Right atrium auricular region (tissue), 2 donors: ENCODE data around the gene DCAF4. TPM values are rescaled to one million over a fixed set of nuclear protein-coding genes. Genes with fewer than 3 reads are reported as not detected.

ENCODE experiments used
- DNase-seq: peaks from one replicate; pipeline ENCODE4 v3.0.0-alpha.2; 2019; ENCODE audit warnings: low spot score
- H3K27ac ChIP-seq, 2 donors: fragments of 200-600 bp; sonication (generic); 1 replicate in 1 of 2; 2 replicates in 1 of 2; pipeline ENCODE4 v1.5.1; 2016 to 2019
- H3K27me3 ChIP-seq, 2 donors: fragments of 200-600 bp; sonication (generic); one replicate each; pipeline versions ENCODE4 v1.5.1 to v1.6.0; 2017 to 2019
- H3K36me3 ChIP-seq: fragments of 200-600 bp; sonication (generic); one replicate; pipeline ENCODE4 v1.5.1; 2016
- H3K4me1 ChIP-seq, 2 donors: fragments of 200-600 bp; sonication (generic); one replicate each; pipeline versions ENCODE4 v1.5.1 to v1.6.0; 2017 to 2019
- H3K4me3 ChIP-seq, 2 donors: fragments of 200-600 bp; sonication (generic); 1 replicate in 1 of 2; 2 replicates in 1 of 2; pipeline ENCODE4 v1.5.1; 2017 to 2019; ENCODE audit warnings: mild to moderate bottlenecking in 1 of 2, moderate library complexity in 1 of 2
- H3K9me3 ChIP-seq, 2 donors: fragments of 200-600 bp; sonication (generic); one replicate each; pipeline ENCODE4 v1.5.1; 2019
- total RNA-seq, 2 donors: library from RNA; depleted of rRNA; stranded (reverse); fragments of >200 nt; gene quantifications; one replicate each; pipeline ENCODE4 v1.1.0, GENCODE V29; 2016
- TF ChIP-seq, protein P1 (sequence below), 2 donors: fragments of 200-600 bp; sonication (generic); IDR thresholded peaks; one replicate each; pipeline ENCODE4 v1.5.1; 2019; ENCODE audit warnings: antibody characterized with exemption in 2 of 2

DCAF4 gene
- total RNA-seq, 2 donors from 2014 or later, result 7.0 to 9.4 TPM

- Histone ChIP-seq H3K4me3 (peak overlapping the region in 1 of 2 donors; percentile 82), H3K36me3 (no peaks in the 10 kb centered on the region), H3K27ac (peak overlapping the region; percentile 63 to 85), H3K27me3 (no peaks in the 10 kb centered on the region), H3K9me3 (no peaks in the 10 kb centered on the region), H3K4me1 (peaks cover 0 to 5% of the 10 kb centered on the region in 2 donors)
- TF ChIP-seq, protein P1, sequence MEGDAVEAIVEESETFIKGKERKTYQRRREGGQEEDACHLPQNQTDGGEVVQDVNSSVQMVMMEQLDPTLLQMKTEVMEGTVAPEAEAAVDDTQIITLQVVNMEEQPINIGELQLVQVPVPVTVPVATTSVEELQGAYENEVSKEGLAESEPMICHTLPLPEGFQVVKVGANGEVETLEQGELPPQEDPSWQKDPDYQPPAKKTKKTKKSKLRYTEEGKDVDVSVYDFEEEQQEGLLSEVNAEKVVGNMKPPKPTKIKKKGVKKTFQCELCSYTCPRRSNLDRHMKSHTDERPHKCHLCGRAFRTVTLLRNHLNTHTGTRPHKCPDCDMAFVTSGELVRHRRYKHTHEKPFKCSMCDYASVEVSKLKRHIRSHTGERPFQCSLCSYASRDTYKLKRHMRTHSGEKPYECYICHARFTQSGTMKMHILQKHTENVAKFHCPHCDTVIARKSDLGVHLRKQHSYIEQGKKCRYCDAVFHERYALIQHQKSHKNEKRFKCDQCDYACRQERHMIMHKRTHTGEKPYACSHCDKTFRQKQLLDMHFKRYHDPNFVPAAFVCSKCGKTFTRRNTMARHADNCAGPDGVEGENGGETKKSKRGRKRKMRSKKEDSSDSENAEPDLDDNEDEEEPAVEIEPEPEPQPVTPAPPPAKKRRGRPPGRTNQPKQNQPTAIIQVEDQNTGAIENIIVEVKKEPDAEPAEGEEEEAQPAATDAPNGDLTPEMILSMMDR (IDR thresholded peaks at IDR 0.05), result no peak
- no peak for DNase-seq
Observed at GRCh38 chr14:72925171-72925759, 999 bp upstream of the DCAF4 start.

DNA sequence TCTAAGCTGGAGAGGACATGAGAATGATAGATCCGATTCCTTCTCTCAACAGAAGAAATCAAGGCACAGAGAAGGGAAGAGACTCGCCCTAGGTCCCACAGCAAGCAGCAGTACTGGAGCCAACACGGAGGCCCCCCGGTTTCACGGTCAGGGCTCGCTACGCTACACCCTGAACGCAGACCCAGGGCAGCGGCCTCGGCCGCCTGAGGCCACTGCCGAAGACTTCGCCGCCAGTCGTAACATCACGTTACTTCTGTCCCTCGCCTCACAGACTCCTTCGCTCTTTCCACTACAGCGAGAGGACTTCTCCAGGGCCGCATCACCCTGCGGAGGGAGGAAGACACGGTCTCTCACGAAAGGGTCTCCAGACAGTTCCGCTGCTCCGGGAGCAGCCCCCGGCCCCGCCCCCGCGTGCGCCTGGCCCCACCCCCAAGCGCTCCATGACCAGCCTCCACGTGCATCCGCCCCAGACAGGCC is 411 bp upstream of the DCAF4 start:
- H3K4me1 ChIP-seq, result peaks cover 0 to 5% of the 10 kb centered on the region in 2 donors
- no peaks in the 10 kb centered on the region for H3K36me3 ChIP-seq
- TF ChIP-seq, protein P1 (IDR thresholded peaks at IDR 0.05), result no peak
- peak overlapping the region; percentile 63 to 85 for H3K27ac ChIP-seq
- peak overlapping the region; percentile 68 to 82 for H3K4me3 ChIP-seq
- DNase-seq, result no peak
- H3K9me3 ChIP-seq, result no peaks in the 10 kb centered on the region
- H3K27me3 ChIP-seq, result no peaks in the 10 kb centered on the region

DNA sequence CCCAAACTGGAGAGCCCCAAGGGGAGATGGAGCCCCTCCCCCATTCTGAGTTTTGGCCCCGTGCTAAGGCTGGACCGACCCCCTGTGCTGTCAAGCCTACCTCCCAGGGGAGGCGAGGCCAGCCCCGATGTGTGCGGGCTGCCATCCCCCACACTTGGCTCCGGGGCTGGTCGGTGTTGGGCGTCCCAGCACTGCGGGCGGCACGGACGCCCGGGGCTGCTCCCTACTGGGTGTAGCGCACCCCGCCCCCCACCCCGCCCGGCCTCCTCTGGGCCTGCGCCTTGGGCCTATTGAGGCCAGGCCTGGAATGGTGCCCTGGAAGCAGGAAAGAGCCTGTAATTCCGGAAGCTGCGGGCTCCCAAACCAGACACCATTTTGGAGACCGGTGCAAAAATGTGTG is 2.6 kb downstream of the DCAF4 start:
- Histone ChIP-seq H3K27me3 (no peaks in the 10 kb centered on the region), H3K9me3 (no peaks in the 10 kb centered on the region), H3K4me3 (no peak overlapping the region), H3K36me3 (no peaks in the 10 kb centered on the region), H3K4me1 (peaks cover 0 to 5% of the 10 kb centered on the region in 2 donors), H3K27ac (no peak overlapping the region)
- TF ChIP-seq, protein P1 (IDR thresholded peaks at IDR 0.05), result no peak
- no peak for DNase-seq

DNA sequence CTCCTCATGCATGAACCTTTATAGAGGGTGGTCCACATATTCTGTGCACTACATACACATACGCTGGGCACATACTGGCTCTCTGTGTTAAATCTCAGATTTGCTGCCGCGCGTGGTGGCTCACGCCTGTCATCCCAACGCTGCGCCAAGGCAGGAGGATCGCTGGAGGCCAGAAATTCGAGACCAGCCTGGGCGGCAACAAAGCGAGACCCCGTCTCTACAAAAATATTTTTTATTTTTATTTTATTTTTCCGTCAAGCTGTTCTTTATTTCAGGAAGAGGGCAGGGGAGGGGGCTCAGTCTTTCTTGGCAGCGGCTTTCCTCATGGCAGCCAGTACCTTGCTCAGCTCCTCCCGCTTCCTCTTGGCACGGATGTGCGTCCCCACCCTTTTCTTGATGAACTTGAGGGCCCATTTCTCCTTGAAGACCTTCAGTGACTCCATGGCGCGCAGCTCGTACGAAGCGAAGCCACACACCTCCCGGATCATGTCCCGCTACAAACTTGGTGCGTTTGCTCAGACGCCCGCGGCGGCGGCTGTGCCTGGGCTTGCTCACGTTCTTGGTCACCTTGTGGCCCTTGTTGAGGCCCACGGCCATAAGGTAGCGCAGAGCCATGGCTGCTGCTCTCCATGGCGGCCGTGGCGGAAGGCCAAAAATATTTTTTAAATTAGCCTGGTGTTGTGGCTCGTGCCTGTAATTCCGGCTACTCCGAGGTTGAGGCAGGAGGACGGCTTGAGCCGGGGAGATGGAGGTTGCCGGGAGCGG is 3.2 kb downstream of the DCAF4 start:
- TF ChIP-seq, protein P1 (IDR thresholded peaks at IDR 0.05), result no peak
- no peak overlapping the region for H3K27ac ChIP-seq
- H3K9me3 ChIP-seq, result no peaks in the 10 kb centered on the region
- H3K4me1 ChIP-seq, result peaks cover 0 to 5% of the 10 kb centered on the region in 2 donors
- peak overlapping the region in 1 of 2 donors; percentile 9 for H3K4me3 ChIP-seq
- H3K36me3 ChIP-seq, result no peaks in the 10 kb centered on the region
- no peak for DNase-seq
- H3K27me3 ChIP-seq, result no peaks in the 10 kb centered on the region

GRCh38 chr14:72932893-72933292 is 6.6 kb downstream of the DCAF4 start:
- no peak overlapping the region for H3K4me3 ChIP-seq
- no peaks in the 10 kb centered on the region for H3K4me1 ChIP-seq
- no peaks in the 10 kb centered on the region for H3K27me3 ChIP-seq
- TF ChIP-seq, protein P1 (IDR thresholded peaks at IDR 0.05), result no peak
- H3K36me3 ChIP-seq, result peaks cover under 1% of the 10 kb centered on the region
- DNase-seq, result no peak
- no peak overlapping the region for H3K27ac ChIP-seq
- H3K9me3 ChIP-seq, result no peaks in the 10 kb centered on the region
